GM18511 (cell line): ENCODE data around the gene FAM180B.

Experiments
- ATAC-seq: cut with Tn5 transposase; IDR thresholded peaks from one replicate; pipeline ENCODE4 v1.9.1; 2021; ENCODE audit warnings: mild to moderate bottlenecking, moderate library complexity; ENCODE audit not compliant: unreplicated experiment

Gene FAM180B

GRCh38 chr11:47566149-47566698 is 20.3 kb upstream of the FAM180B start:
- peak; percentile 15 for ATAC-seq

DNA sequence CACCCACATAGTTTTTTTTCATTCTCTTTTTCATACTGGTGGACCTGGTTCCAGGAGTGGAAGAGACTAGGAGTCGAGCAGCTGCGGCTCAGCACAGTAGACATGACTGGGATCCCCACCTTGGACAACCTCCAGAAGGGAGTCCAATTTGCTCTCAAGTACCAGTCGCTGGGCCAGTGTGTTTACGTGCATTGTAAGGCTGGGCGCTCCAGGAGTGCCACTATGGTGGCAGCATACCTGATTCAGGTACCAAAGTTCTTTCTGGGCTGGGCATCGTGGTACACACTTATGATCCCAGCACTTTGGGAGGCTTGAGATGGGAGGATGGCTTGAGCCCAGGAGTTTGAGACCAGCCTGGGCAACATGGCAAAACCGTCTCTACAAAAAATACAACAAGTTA is 16.8 kb upstream of the FAM180B start:
- no peak for ATAC-seq

GRCh38 chr11:47570651-47571356 is 15.7 kb upstream of the FAM180B start:
- no peak for ATAC-seq

DNA sequence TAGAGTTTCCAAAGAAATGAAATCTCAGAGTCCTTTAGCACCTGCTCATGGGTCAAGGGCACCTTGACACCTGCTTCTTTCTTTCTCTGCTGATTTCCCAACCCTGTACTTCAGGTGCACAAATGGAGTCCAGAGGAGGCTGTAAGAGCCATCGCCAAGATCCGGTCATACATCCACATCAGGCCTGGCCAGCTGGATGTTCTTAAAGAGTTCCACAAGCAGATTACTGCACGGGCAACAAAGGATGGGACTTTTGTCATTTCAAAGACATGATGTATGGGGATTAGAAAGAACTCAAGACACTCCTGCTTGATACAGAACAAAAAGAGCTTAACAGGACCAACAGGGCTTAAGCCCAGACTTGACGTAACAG is 15.1 kb upstream of the FAM180B start:
- ATAC-seq = no peak

DNA sequence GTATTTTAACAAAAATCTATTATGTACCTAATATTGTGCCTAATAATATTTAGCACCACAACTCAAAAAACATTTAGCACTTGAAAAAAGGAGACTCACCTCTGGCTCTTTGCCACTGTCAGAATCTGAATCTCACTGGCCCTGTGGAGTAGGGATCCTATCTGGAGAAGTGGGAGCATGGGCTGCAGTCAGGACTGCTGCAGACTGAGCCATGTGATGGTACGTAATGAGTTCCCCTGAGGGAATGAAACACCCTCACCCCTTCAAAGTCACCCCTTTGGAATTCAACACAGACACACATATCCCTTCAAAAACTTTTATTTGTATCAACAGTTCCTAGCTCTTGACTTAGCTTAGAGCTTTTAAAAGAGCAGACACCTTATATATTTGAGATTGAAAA is 14.6 kb upstream of the FAM180B start:
- no peak for ATAC-seq

DNA sequence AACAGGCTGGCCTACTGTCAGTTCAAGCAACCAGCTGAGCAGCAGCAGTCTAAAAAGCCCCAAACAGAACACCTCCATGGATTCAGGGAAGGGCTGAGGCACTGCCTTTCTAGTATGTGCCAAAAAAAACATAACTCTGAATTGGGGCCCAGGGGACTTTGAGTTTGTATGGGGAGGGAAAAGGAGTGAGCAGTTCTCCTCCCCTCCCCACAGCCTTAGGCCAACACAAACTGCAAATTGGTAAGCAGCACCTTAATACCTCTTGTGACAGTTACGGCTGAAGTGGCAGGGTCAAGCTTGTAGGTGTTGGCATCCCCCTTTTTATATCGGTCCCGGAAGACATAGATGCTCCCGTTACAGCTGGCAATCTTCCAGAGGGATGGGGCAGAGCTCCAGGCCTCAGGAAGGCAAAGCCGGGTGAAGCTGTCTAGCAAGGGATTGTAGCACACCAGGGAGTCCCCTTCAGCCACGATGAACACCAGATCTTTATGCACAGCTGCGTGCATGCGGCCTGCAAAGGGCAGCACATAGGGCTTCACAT is 13.7 kb upstream of the FAM180B start:
- no peak for ATAC-seq

DNA sequence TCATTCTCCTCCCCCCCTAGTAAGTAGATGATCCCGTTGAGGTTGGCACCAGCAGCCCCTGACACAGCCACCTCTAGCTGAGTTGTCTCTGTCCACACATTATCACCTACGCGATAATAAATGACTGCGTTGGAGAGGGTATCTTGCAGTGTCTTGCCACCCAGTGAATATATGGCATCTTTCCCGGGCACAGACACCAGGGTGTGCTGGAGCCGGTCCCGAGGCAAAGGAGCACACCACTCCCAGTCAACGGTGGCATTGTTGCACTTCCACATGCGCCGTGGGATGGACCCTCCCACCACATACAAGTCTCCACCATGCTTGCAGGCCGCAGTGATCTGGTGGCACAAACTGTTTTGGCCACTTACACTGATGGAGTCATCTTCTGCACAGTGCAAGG is 13.2 kb upstream of the FAM180B start:
- no peak for ATAC-seq

GRCh38 chr11:47577460-47578041 is 8.9 kb upstream of the FAM180B start:
- no peak for ATAC-seq

DNA sequence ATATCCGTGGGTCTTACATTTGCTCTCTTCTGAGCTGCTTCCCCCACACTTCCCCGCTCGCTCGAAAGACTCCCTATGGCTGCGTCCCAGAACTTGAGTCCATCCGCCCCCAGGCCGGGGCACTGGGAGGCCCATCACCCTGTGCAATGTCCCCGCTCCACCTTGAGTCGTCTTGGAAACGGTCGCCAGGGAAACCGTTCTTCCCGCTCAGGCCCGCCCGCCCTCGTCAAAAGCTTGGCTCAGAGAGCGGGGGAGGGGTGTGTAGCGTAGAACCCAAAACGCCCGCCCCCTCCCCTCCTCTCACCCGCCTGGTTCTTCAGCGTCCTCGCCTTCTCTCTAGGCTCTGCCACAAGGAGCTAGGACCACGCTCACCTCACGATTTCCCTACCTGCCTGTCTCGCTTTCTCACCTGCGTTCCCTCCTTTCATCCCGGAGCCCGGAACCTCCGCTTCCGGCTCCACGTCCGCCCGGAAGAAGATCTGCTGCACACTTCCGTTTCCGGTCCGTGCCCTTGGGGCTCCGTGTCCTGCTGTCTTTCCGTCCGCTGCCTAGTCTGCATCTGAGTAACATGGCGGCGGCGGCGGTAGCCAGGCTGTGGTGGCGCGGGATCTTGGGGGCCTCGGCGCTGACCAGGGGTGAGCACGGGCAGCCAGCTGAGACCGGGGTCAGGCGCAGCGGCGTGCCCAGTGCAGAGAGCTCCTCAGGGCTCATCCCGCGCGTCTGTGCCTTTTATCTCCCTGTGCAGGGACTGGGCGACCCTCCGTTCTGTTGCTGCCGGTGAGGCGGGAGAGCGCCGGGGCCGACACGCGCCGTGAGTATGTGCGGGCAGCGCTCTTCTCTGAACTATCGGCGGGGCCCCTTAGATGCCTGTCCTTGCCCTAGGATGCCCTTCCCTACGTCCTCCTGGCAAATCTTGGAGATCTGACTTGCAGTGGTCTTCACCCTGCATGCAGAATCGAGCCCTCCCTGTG is 7.7 kb upstream of the FAM180B start, which contains the start of the genes KBTBD4 and NDUFS3:
Gene KBTBD4 (minus strand): TSS at position 447 of the 971 bp plus-strand sequence. CDS start 19 bp downstream, at position 428.
Gene NDUFS3 (plus strand): TSS at position 551 of the 971 bp plus-strand sequence. CDS start 18 bp downstream, at position 569.
- peak; percentile 96 for ATAC-seq

DNA sequence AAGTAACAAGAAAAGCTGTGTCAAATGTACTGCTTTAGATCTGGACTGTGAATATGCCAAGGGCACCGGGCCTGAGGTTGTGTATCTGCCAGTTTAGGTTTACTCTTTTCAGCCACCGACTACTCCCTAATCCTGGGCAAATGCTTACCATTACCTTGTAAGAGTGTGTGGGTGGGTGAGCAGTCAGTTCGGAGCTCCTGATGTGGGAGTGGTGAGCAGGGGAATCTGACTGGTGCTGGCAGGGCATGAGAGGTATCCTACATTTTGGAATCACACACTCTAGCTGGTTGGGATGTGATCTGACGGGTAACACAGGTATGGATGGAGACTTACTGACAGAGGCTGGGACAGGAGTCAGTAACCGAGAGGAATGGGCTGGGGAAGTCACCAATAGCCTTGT is 2.6 kb upstream of the FAM180B start:
- no peak for ATAC-seq

- no peak for ATAC-seq
Observed at GRCh38 chr11:47587039-47587716, 700 bp downstream of the FAM180B start.

- ATAC-seq = no peak
Observed at GRCh38 chr11:47587723-47588326, 1.3 kb downstream of the FAM180B start.

DNA sequence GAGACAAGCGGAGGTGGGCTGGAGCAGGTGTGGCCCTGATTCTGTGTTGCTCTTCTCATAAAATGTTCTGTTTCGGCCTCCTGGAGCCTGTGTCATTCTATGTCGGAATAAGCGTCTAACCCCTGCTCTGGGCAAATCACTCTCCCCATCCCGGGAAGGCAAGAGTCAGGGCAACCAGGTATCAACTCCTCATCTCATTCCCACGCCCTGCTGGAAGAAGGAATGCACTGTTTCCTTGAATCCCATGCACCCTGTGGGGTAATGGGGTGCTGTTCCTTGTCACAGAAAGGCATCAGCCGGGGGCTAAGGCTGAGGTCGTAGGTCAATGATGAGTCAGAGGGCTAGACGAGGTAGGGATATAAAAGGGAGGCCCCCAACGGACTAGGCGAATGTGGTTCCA is 2.6 kb downstream of the FAM180B start:
- no peak for ATAC-seq

DNA sequence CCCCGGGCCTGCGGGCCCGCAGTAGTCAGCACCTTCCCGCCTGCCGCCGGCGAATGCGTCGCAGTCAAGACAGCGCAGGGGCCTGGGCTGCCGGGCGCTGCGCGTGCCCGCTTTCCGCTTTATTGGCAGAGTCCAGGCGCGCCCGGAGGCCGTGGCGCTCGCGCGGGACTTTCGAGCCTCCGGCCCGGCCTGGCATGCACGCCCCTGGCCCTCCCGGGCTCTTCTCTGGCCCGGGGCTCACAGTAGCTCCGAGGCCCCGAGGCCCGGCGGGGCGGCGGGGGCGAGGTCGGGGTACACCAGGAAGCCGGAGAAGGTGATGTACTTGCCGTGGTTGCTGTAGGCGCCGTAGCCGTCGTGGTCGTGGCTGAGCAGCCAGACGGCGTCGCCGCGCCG is 3.1 kb downstream of the FAM180B start:
- ATAC-seq = no peak

DNA sequence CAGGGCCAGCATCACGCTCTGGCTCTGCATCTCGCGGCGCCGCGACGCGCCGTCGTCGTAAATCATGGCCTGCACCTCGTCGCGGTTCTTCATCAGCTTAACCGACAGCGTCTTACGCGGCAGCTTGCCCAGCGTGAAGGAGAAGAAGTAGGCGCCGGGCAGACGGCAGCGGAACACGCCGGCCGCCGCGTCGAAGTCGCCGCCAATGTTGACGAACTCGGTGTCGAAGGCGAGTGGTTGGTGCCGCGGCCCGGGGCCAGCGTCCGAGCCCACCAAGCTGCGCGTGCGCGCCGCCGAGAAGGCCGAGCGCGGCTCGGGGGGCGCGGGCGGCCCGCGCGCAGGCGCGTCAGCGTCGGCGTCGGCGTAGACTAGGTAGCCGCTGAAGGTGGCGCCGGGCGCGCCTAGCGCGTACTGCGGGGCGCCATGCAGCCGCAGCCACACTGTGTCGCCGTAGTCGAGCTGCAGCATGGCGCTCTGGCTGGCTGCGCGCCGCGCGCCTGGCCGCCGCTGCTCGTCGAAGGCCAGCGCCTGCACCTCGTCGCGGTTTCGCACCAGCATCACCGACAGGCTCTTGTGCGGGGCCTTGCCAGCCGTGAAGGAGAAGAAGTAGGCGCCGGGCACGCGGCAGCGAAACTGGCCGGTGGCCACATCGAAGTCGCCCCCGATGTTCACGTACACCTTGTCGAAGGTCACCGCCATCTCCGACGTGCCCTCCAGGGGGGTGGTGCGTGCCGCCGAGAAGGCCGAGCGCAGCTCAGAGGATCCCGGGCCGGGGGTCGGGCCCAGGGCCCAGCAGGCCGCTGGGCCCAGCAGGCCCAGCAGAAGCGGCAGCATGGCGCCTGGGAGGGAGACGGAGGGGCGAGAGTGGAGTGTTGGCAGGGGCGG is 3.7 kb downstream of the FAM180B start:
- no peak for ATAC-seq

- no peak for ATAC-seq
Observed at GRCh38 chr11:47591764-47592163, 5.3 kb downstream of the FAM180B start.

GRCh38 chr11:47592251-47592650 is 5.8 kb downstream of the FAM180B start:
- no peak for ATAC-seq

DNA sequence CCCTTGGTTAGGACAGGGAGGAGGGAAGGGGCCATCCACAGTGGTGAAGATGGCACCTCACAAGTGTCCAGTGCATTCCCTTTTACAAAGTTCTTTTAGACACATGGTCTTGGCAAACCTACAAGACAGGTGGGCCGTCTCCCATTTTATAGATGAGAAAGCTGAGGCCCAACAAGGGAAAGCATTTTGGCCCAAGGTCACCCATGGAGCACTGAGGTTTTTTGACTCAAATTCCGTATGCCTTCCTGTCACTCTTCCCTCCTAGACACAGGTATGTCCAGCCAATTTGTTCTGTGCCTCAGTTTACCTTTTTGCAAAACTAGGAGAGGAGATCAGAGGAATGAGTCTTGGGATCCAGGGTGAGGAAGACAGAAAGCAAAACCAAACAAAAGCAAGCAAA is 6.5 kb downstream of the FAM180B start:
- ATAC-seq = no peak

- ATAC-seq = no peak
Observed at GRCh38 chr11:47593492-47593933, 7.0 kb downstream of the FAM180B start.
